Activated CD8-positive, alpha-beta memory T cell treated with anti-CD3 and anti-CD28 coated beads for 24 hours (primary cell): ENCODE results near the gene PSORS1C2.

Experiments used
- DNase-seq: peaks from one replicate; pipeline ENCODE4 v3.0.0-alpha.2; 2020

PSORS1C2 gene

DNA sequence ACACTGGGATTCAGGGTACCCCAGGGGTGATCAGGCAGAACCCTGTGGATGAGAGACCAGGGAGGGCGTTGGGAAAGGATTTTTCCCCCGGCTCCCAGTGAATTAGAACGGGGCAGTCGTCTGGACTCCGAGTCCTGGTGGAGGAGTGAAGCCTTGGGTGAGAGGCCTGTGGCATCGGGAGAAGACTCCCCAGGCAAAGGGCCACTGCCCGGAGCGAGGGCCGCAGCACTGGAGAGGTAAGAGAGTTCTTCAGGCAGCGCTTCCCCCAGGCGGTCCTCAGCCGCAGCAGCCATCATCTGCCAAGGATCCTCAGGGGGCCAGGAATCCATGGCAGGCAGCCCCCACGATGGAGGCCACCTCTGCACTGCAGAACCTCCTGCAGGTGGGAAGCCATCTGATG is 27.2 kb downstream of the PSORS1C2 start:
- no peak for DNase-seq

DNA sequence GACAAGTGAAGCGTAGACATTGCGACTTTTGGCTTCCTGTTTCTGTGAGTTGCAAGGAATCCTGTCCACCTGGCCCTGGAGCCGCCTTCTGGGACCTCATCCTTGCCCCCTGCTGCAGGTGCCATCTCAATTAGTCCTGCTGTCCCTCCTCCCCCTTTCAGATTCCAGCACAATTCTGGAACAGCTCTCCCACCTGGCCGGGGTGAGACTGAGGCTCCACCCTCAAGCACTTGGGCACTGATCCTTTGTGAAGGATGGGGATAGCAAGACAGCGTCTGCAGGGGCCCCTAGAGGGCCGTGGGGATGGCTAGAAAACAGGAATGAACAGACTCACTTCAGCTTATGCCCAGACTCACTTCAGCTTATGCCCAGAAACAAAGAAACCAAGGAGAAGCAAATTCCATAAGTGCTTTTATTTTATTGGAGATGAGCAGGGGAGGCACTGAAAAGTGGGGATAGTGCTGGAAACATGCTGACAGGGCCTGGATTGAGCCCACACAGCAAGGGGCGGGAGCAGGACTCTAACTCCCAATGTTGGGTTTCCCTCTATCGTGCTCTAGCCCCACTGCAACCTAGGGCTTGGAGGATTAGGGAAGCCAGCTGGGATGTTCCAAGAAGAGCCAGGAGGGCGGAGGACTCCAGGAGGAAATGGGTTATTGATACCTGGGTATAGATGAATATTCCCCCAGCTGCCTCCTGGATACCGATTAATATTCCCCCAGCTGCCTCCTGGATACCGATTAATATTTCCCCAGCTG is 27.9 kb downstream of the PSORS1C2 start:
- no peak for DNase-seq

DNA sequence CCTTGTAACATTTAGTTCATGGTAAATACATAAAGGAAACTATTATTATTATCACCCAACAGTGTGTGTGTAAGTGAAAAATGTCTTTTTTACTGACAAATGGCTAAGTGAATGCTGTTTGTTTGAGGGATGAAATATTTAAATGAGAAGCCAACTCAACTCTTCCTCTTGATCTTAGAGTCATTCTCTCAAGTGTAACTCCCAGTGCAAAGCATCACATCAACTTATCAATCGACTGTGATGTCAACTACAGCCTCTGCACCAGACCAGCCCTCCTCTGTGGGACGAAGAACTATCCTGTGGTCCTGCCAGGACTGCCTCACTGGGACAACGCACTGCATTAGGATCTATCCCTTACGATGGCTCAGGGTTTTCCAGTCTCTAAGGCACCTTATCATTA is 31.8 kb downstream of the PSORS1C2 start:
- DNase-seq, result no peak

DNA sequence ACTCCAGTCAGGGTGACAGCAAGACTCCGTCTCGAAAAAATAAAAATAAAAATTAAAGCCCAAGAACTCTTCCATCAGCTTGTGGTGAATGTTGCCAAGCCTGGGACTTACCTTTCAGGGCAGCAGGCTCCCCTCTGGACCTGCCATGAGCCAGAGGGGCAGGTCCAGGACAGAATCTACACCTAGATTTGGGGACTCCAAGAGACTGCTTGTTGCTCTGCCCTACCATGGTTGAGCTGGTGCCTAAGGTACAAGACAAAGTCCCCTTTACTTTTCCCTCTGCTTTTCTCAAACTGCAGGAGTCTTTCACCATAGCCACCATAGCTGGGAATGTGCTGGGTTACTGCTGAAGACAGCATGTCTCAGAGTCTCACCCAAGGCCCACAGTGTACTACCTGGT is 35.7 kb downstream of the PSORS1C2 start:
- DNase-seq, result no peak

DNA sequence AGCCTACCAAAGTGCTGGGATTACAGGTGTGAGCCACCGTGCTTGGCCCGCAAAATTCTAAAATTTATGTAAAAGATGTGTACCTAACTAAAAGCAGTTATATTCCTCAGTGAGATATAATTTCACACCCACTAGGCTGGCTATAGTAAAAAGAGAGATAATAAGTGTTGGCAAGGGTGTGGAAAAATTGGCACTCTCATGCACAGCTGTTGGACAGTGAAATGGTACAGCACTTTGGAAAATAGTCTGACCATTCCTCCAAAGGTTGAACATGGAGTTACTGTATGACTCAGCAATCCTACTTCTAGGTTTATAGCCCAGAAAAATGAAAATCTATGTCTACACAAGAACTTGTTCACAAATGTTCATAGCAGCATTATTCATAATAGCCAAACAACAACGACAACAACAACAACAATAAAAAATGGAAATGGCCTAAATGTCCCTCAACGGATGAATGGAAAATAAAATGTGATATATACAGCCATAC is 40.4 kb downstream of the PSORS1C2 start:
- no peak for DNase-seq

DNA sequence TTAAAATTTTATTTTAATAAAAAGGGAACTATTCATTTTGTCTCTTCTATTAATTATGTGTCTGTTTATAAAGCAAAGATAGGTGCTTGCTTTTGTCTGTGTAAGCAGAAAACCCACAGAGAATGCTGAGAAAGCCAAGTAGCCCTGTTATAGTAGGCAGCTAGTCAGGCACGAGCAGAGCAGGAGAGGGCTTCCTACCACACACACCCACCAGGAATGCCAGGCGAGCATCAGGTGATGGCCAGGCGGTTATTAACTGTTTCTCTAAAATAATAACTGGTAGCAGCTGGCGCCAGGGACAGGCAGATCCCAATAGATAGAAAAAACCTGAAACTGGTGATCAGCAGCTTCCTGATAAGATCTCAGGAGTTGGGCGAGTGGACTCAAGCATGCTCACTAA is 42.2 kb downstream of the PSORS1C2 start:
- no peak for DNase-seq

DNA sequence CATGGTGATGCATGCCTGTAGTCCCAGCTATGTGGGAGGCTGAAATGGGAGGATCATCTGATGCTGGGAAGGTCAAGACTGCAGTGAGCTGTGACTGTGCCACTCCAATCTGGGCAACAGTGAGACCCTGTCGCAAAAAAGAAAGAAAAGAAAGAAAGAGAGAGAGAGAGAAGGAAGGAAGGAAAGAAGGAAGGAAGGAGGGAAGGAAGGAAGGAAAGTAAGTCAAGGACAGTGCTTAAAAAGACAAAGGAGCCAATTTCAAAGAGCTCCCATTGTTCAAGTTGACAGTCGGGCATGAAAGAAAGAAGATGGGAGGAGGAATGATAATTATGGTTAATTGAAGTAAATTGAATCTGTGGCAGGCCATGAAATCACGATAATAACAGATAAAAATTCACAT is 42.7 kb downstream of the PSORS1C2 start:
- no peak for DNase-seq

DNA sequence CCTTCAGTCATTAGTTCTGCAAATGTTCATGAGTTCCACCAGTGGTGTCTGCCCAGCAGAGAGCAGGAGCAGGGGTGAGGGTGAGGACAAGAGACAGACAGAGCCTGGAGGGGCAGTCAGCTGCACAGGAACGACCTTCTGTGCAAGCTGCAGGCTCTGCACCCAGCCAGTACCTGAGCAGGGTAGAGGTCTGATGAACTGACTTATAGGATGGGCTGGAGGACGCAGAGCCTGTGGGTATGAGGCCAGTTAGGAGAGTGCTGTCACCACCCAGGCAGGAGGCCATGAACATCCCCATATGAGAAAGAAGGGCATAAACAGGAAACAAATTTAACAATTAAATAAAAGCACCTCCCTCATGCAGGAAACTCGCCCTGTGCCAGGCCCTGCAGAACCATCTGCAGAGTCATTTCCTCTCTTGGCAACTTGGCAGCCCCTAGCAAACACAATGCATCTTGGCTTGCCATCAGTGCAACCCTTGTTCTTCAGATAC is 44.4 kb downstream of the PSORS1C2 start:
- DNase-seq, result peak; percentile 73

DNA sequence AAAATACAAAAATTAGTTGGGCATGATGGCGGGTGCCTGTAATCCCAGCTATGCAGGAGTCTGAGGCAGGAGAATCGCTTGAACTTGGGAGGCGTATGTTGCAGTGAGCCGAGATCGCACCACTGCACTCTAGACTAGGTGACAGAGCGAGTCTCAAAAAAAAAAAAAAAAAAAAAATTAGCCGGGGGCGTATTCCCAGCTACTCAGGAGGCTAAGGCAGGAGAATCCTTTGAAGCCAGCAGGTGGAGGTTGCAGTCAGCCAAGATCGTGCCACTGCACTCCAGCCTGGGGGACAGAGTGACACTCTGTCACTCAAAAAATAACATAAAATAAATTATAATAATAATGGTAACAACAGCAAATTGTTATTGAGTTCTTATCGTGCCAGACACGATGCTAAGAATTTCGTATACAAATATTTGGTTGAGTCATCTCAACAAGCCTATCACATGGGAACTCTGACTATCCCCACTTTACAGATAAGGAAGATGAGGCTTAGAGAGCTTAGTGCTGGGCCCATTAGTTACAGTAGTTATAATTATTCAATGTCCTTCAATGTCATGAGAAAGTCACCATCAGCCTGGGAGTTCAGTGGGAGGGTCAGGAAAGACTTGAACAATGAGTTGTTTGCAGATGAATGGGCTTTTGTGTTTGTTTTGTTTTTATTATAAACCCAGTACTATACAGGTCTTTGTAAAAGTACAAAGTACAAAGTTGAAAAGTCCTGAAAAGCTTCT is 45.9 kb downstream of the PSORS1C2 start:
- no peak for DNase-seq

DNA sequence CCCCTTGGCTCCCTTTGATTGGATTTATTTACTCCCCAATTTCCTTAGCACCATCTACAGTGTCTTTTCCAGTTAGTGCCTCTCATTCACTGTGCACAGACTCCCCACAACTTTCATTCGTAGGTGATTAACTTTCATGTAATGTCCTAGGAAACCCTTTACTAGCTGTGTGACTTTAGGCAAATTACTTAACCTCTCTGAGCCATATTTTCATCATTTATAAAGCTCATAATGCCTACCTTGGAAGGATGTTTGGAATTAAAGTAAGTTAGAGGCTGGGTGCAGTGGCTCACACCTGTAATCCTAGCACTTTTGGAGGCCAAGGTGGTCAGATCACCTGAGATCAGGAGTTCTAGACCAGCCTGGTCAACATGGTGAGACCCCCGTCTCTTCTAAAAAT is 46.6 kb downstream of the PSORS1C2 start:
- DNase-seq, result no peak

DNA sequence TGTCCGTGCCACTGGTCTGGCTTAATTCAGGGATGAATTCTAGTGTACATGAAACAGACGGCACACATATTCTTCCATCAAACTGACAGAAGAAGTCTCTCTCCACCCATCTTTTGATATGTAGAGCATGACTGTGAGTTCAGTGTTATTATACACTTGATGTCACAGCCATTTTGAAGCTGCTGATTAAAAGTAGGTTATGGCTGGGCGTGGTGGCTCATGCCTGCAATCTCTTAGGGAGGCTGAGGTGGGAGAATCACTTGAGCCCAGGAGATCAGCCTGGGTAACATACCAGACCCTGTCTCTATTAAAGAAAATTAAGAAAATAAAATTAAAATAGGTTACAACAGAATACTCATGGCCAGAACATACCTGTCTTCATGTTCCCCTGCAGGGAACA is 47.2 kb downstream of the PSORS1C2 start:
- DNase-seq, result no peak

DNA sequence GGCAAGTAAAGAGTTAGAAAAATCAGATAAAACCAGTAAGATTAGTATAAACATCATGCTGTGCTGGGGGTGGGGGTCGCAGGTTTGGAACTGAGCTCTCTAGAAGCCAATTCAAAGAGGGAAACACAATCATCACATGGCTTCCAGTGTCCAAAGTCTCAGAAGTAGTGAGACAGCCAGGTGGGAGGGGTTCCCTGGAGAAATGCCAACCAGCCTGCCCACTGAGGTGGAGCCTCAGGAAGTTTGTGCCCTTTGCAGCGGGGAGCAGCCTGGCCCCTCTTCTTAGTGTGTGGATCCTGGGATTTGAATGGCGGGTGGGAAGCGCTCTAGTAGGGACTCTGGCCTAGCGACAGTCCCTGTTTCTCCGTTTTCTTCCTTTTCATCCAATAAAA is 47.9 kb downstream of the PSORS1C2 start:
- DNase-seq, result no peak

DNA sequence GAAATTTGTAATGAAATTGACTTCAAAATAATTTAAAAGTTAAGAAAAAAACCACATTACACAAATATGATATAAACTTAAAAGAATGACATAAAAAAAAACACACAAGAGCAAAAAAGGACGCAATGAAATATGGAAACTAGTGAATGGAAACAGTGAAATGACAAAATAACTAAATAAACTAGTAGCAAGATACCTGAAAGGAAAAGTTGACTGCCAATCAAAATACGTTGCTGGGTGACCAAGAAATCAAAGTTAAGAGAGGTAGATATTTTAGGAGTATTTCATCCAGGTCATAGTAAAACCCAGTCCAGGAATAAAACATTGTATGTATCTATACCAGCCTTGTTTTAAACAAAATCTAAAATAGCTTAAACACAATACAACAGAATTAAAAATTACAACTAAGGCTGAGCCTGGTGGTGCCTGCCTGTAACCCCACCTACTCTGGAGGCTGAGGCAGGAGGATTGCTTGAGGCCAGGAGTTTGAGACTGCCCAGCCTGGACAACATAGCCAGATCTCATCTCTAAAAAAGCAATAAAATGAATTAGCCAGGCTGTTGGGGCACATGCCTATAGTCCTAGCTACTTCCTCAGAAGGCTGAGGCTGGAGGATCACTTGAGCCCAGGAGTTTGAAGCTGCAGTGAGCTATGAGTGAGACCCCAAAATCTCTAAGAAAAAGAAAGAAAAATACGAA is 48.4 kb downstream of the PSORS1C2 start:
- DNase-seq, result no peak
